Testis (tissue), 2 donors: Measurements from ENCODE around the gene KIF3B.

Experiments used
- CTCF ChIP-seq, 3 experiments: fragments of 450-650 bp in 2 of 3; fragments of 200-600 bp in 1 of 3; sonication (generic) in 1 of 3; IDR thresholded peaks; one replicate each; pipeline ENCODE4 v1.5.1; 2016 to 2019; ENCODE audit warnings: antibody characterized with exemption in 3 of 3, mild to moderate bottlenecking in 2 of 3, moderate library complexity in 1 of 3
- POLR2A ChIP-seq: fragments of 450-650 bp; IDR thresholded peaks from one replicate; pipeline ENCODE4 v1.6.1; 2017; ENCODE audit warnings: antibody characterized with exemption, mild to moderate bottlenecking, moderate library complexity

- TF ChIP-seq CTCF (IDR thresholded peaks at IDR 0.05) (no peak), POLR2A (no peak)
Observed at GRCh38 chr20:32332614-32333013, 55.2 kb downstream of the KIF3B start.
